Motor neuron (in vitro differentiated cells): ENCODE results near the gene UNC13D. TPM values are rescaled to one million over a fixed set of nuclear protein-coding genes. Genes with fewer than 3 reads are reported as not detected.

Experiments
- ATAC-seq, 8 experiments: fragments of 200-7000 bp; cut with Tn5 transposase; replicated peaks in 6 of 8; 2 replicates each; pipeline ENCODE4 v1.8.0; 2021; ENCODE audit warnings: mild to moderate bottlenecking in 8 of 8, moderate library complexity in 8 of 8
- H3K27ac ChIP-seq, 2 donors: fragments of 250-450 bp; sonication (Bioruptor Pico); 2 replicates each; pipeline ENCODE4 v1.9.0; 2021; ENCODE audit warnings: antibody characterized with exemption in 2 of 2, mild to moderate bottlenecking in 2 of 2, moderate library complexity in 1 of 2
- H3K4me1 ChIP-seq, 2 donors: fragments of 250-450 bp; sonication (Bioruptor Pico); replicated peaks in 1 of 2; 2 replicates each; pipeline ENCODE4 v1.6.1; 2021; ENCODE audit warnings: antibody characterized with exemption in 2 of 2, mild to moderate bottlenecking in 2 of 2, moderate library complexity in 1 of 2
- H3K4me3 ChIP-seq, 5 donors: fragments of 250-450 bp; sonication (Bioruptor Pico); 2 replicates each; pipeline ENCODE4 v1.9.0; 2021; ENCODE audit warnings: antibody characterized with exemption in 5 of 5, mild to moderate bottlenecking in 5 of 5, moderate library complexity in 4 of 5
- WGBS, 10 experiments: fragments of 450-650 bp; shearing (Covaris generic); methylation state at CpG; one replicate each; pipeline ENCODE4 v1.0.0; 2022; 5-methylcytosine and 5-hydroxymethylcytosine counted together
- in situ Hi-C, 9 experiments: fragments of 400-800 bp; cut with MboI; loops; one replicate each; pipeline ENCODE4 v1.15.0; 2021; ENCODE audit warnings: low sequenced_read_pairs in 9 of 9, low pct_unique_long_range_greater_than_20kb in 2 of 9; ENCODE audit not compliant: unreplicated experiment in 9 of 9
- total RNA-seq, 8 experiments: library from RNA; unstranded; fragments of 300-600 nt; gene quantifications; 2 replicates each; pipeline versions ENCODE4 v1.2.3 to v1.2.4, GENCODE V29; 2022

The UNC13D gene
- total RNA-seq, 8 experiments from 2014 or later, result 0.87 to 9.1 (median 2.7) TPM

- no peak overlapping the region for H3K27ac ChIP-seq
- WGBS, 10 experiments, result 87% methylated on average over 4 of the region's 22 CpGs; no CpG with 5 or more reads in 9 of the 10 experiments
- in situ Hi-C loops, result no loop called here
- H3K4me1 ChIP-seq, result peaks cover 28 to 39% of the 10 kb centered on the region in 2 donors
- ATAC-seq, result no peak
- H3K4me3 ChIP-seq, result no peak overlapping the region
These were observed 1.1 kb downstream of the UNC13D start for GRCh38 chr17:75842963-75843576.

GRCh38 chr17:75842411-75842810 is 1.8 kb downstream of the UNC13D start:
- no peak overlapping the region for H3K4me3 ChIP-seq
- 80 to 93% (median 89%) methylated on average over 1 to 3 of the region's 18 CpGs; no CpG with 5 or more reads in 7 of the 10 experiments for WGBS, 10 experiments
- ATAC-seq, result no peak
- peaks cover 22 to 33% of the 10 kb centered on the region in 2 donors for H3K4me1 ChIP-seq
- H3K27ac ChIP-seq, result no peak overlapping the region
- in situ Hi-C loops, result no loop called here

GRCh38 chr17:75840799-75841164 is 3.4 kb downstream of the UNC13D start:
- Histone ChIP-seq H3K27ac (no peak overlapping the region), H3K4me1 (peaks cover 14 to 23% of the 10 kb centered on the region in 2 donors), H3K4me3 (no peak overlapping the region)
- WGBS, 10 experiments, result 0 to 60% (median 30%) methylated on average over 1 to 3 of the region's 7 CpGs; no CpG with 5 or more reads in 6 of the 10 experiments
- in situ Hi-C loops, result no loop called here
- peak in 3 of 8 experiments; percentile 9 to 57 (median 29) for ATAC-seq

DNA sequence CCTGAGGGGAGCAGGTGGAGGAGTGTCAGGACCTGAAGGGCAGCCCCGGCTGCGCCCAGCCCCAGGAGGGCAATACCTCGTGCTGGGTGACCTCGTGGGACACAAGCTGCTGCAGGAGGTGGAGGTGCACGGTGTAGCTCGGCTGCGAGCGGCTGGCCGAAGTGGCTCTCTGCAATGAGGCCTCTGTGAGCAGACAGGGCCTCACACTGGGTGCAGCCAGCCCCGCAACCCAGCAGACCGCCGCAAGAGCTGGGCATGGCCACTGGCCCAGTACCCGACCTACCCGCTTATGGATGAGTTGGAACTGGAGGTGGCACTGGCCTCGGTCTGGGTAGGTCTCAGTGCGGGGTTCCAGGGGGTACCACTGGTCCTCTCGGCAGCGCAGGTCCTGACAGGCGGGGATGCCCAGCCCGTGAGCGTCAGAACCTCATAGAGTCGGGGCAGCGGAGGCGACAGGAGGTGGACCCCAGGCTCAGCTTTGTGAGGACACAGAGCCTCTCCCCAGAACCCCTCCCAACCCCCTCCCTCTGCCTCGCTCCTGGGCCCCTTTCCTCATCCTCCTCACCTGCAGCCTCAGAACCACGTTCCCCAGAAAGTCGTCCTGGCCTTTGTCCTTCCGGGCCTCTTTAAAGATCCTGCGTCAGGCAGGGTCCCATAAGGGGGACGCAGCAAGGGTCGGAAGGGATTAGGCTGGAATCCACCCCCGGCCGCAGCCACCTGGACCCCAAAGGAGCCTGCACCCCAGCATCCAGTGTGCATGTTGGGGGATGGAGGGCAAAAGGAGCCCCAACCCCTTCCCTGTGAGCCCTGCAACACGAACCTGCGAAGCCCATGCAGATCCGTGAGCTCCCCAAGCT is 4.0 kb downstream of the UNC13D start:
- H3K4me3 ChIP-seq, result no peak overlapping the region
- WGBS, 10 experiments, result 75 to 90% (median 88%) methylated on average over 2 to 17 of the region's 36 CpGs; no CpG with 5 or more reads in 7 of the 10 experiments
- H3K27ac ChIP-seq, result no peak overlapping the region
- in situ Hi-C loops, result no loop called here
- no peak for ATAC-seq
- H3K4me1 ChIP-seq, result peaks cover 12 to 23% of the 10 kb centered on the region in 2 donors

DNA sequence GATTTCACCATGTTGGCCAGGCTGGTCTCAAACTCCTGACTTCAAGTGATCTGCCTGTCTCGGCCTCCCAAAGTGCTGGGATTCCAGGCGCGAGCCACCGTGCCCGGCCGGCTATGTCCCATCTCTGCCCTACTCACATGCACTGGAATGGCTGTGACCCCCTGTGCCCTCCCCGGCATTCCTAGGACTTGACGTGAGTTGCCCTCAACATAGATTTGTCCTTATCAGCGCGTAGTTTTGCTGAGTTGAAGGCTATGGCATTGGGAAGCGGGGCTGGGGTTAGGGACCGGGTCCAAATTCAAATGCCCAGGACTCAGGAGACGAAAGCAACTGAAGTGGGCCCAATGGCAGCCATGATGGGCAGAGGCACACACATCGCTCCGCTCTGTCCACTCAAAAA is 5.8 kb downstream of the UNC13D start:
- no peak overlapping the region for H3K27ac ChIP-seq
- no peak overlapping the region for H3K4me3 ChIP-seq
- WGBS, 10 experiments, result 75 to 100% (median 91%) methylated on average over 2 to 6 of the region's 15 CpGs; no CpG with 5 or more reads in 5 of the 10 experiments
- in situ Hi-C loops, result no loop called here
- H3K4me1 ChIP-seq, result peaks cover 8 to 14% of the 10 kb centered on the region in 2 donors
- no peak for ATAC-seq

- WGBS, 10 experiments, result 0 to 90% (median 80%) methylated on average over 1 to 4 of the region's 7 CpGs; no CpG with 5 or more reads in 5 of the 10 experiments
- ATAC-seq, result no peak
- Histone ChIP-seq H3K4me3 (no peak overlapping the region), H3K27ac (no peak overlapping the region), H3K4me1 (peaks cover 14 to 18% of the 10 kb centered on the region in 2 donors)
- in situ Hi-C loops, result no loop called here
These were observed 6.3 kb downstream of the UNC13D start for GRCh38 chr17:75837899-75838298.

DNA sequence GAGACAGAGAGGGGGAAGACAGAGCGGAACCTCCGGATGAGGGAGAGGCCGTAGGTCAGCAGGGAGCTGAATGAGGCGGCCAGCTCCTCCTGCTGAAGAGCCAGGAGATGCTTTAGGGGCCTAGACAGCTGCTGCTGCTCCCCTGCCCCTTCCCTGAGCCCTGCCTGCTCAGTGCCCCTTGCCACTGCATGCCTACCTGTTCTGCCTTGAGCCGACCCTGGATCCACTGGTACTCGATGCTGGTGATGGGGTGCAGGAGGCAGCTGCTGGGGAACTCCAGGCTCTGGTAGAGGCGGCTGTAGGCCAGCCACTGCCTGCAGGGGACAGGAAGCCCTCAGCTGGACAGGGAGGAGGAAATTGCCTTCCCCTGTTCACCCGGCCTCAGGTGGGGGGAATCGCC is 7.6 kb downstream of the UNC13D start:
- in situ Hi-C loops, result no loop called here
- ATAC-seq, result no peak
- Histone ChIP-seq H3K4me3 (no peak overlapping the region), H3K27ac (no peak overlapping the region), H3K4me1 (peaks cover 18 to 21% of the 10 kb centered on the region in 2 donors)
- WGBS, 10 experiments, result 17 to 57% (median 50%) methylated on average over 1 to 2 of the region's 9 CpGs; no CpG with 5 or more reads in 7 of the 10 experiments

GRCh38 chr17:75835654-75835987 is 8.6 kb downstream of the UNC13D start:
- in situ Hi-C loops, result no loop called here
- no peak for ATAC-seq
- no peak overlapping the region for H3K4me3 ChIP-seq
- H3K4me1 ChIP-seq, result peaks cover 18 to 27% of the 10 kb centered on the region in 2 donors
- H3K27ac ChIP-seq, result peak overlapping the region in 1 of 2 donors; percentile 49
- WGBS, 10 experiments, result 100% methylated on average over 1 of the region's 9 CpGs; no CpG with 5 or more reads in 9 of the 10 experiments

- Histone ChIP-seq H3K27ac (peak overlapping the region in 1 of 2 donors; percentile 49), H3K4me1 (peaks cover 18 to 27% of the 10 kb centered on the region in 2 donors), H3K4me3 (no peak overlapping the region)
- 42 to 100% (median 86%) methylated on average over 1 to 11 of the region's 24 CpGs; no CpG with 5 or more reads in 5 of the 10 experiments for WGBS, 10 experiments
- in situ Hi-C loops, result no loop called here
- ATAC-seq, result peak in 7 of 8 experiments; percentile 6 to 71 (median 57)
These were observed 9.1 kb downstream of the UNC13D start for GRCh38 chr17:75834928-75835653.

- Histone ChIP-seq H3K4me3 (no peak overlapping the region), H3K4me1 (peaks cover 18 to 27% of the 10 kb centered on the region in 2 donors), H3K27ac (no peak overlapping the region)
- 93 to 100% (median 96%) methylated on average over 2 to 10 of the region's 25 CpGs; no CpG with 5 or more reads in 7 of the 10 experiments for WGBS, 10 experiments
- no peak for ATAC-seq
- in situ Hi-C loops, result no loop called here
These were observed 9.8 kb downstream of the UNC13D start for GRCh38 chr17:75834279-75834920.

GRCh38 chr17:75832652-75833400 is 11.4 kb downstream of the UNC13D start:
- ATAC-seq, result peak; percentile 7 to 59 (median 40)
- in situ Hi-C loops, result no loop called here

GRCh38 chr17:75832164-75832651 is 12.0 kb downstream of the UNC13D start:
- peak in 2 of 8 experiments; percentile 11 to 19 for ATAC-seq
- Histone ChIP-seq H3K4me3 (no peak overlapping the region), H3K4me1 (peaks cover 26 to 35% of the 10 kb centered on the region in 2 donors), H3K27ac (no peak overlapping the region)
- in situ Hi-C loops, result no loop called here
- 60 to 100% (median 84%) methylated on average over 1 to 5 of the region's 10 CpGs; no CpG with 5 or more reads in 4 of the 10 experiments for WGBS, 10 experiments

More at GRCh38 chr17:75832652-75833400, 11.4 kb downstream of the UNC13D start:
- Histone ChIP-seq H3K4me1 (peaks cover 19 to 28% of the 10 kb centered on the region in 2 donors), H3K4me3 (no peak overlapping the region), H3K27ac (no peak overlapping the region)
- WGBS, 10 experiments, result 20 to 63% (median 50%) methylated on average over 1 to 4 of the region's 20 CpGs; no CpG with 5 or more reads in 3 of the 10 experiments
